ENCODE measurements around the gene KRIT1.

The KRIT1 gene

DNA sequence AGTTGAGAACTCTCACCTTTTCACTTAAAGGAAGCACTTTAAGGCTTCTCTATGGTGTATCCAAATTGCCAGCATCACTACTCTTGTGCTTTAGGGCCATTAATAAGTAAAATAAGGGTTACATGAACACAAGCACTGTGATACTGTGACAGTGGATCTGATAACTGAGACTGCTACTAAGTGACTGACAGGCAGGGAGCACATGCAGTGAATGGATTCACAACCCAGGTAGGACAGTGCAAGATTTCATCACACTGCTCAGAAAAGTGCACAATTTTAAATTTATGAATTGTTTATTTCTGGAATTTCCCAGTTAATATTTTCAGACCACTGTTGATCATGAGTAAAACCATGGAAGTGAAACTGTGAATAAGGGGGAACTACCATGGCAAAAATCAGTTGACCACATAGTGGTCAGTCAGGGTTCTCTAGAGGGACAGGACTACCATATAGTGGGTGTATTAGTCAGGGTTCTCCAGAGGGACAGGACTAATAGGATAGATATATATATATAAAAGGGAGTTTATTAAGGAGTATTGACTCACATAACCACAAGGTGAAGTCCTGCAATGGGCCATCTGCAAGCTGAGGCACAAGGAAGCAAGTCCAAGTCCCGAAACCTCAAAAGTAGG lies 90.5 kb downstream of the KRIT1 start:
- no peak for DNase-seq (ENCODE audit: low read depth in 3 of 3)

DNA sequence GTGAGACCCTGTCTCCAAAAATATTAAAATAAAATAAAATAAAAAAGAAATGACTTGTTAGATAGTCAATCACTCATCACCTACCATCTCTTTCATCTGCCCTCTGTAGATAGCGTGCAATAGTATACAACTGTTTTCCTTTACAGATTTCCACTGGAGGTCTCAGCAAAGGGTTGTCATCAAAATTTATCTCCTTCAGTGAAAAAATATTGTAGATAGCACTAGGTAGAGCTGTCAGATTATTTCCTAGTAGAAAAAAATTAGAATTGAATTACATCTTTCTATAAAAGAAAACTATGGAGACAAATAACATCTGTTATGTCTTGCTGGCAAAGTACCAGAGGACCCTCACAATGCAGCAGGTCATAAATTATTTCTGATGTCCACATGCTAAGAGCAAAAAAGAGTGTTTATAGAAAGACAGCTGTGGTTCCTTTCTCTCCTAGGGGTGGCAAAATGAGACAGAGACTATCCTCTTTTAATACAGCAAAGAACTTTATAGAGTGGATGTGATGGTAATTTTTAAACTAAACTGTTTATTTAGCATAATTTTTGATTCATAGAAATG lies 95.2 kb downstream of the KRIT1 start:
- no peak for DNase-seq (ENCODE audit: low read depth in 3 of 3)

DNA sequence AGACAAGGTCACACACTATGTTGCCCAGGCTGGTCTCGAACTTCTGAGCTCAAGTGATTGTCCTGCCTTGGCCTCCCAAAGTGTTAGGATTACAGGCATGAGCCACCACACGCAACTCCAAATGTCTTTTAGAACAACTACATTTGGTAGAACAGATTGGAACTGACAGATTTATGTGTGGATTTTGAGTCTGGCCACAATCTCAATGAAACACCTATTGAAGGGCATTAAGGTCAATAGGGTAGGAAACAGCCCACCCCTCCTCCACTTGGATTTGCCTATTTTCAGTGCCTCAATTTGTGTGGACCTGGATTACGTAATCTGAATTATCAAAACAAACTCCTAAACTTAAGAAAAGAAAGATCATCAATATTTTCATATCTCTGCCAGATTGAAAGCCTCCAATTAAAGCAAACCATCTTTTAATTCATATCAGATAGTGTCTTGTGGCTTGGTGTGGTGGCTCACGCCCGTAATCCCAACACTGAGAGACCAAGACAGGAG lies 95.9 kb downstream of the KRIT1 start:
- no peak for DNase-seq (ENCODE audit: low read depth in 3 of 3)
